NCI-H1417 (cell line): ENCODE data around the gene ZNF98.

ENCODE experiments used
- DNase-seq, 3 experiments: peaks; one replicate each; lab custom pipeline; 2025; lab: John Stamatoyannopoulos, UW

The ZNF98 gene

DNA sequence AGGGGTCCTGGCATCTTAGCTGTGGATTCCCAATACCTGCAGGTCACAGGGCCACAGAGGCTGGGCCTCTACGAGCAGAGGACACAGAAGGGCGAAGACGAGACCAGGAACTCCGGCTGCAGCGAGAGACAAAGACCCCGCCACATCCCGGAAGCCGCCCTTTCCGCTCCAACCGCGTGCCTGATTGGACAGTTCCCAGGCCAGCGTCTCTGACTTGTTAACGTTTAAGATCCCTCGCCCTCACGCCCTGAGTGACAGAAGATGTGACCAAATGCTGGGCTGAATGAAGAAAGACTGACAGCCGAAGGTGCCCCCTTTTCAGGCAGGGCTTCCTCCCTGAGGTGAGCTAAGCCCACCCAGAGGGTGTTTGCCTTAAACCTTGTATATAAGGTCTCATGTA, at the start of gene ZNF98:
ZNF98 (minus strand) TSS at position 136 of the 400 bp plus-strand sequence; CDS start at position 14, 122 bp downstream.
- DNase-seq = no peak

DNA sequence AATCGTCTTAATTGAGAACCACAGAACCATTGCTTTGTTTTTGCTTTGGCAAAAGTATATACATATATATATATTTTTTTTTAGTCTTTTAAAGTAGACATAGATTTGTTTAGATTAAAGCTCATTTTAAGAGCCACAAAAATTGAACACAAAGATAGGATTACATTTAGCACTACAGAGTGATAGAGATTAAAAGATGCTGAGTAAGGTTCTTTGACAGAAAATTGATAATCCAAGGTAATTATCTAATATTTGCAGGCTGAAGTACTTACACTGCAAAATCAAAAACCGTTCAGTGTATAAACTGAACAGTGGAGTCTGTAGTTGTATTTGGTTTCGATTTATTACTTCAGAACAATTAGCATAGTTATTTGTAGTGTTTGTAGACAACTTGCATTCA, 24.5 kb upstream of the ZNF98 start:
- DNase-seq = no peak

DNA sequence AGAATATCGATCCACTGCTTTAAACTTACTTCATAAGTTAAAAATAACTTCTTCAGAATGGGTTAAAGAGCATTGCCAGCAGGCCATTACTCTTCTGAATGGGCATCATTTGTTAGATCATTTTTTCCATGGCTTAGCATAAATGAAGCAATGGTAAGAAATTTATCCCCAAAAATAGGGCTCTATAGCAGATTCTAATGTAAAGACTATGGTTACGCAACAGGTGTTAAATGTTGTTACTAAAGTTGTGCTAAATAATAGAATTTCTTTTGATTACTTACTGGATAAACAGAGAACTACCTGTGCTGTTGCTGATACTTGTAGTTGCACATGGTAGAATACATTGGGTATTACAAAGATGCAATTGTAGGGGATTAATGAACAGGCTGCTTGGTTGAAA, 15.9 kb upstream of the ZNF98 start:
- DNase-seq = no peak

DNA sequence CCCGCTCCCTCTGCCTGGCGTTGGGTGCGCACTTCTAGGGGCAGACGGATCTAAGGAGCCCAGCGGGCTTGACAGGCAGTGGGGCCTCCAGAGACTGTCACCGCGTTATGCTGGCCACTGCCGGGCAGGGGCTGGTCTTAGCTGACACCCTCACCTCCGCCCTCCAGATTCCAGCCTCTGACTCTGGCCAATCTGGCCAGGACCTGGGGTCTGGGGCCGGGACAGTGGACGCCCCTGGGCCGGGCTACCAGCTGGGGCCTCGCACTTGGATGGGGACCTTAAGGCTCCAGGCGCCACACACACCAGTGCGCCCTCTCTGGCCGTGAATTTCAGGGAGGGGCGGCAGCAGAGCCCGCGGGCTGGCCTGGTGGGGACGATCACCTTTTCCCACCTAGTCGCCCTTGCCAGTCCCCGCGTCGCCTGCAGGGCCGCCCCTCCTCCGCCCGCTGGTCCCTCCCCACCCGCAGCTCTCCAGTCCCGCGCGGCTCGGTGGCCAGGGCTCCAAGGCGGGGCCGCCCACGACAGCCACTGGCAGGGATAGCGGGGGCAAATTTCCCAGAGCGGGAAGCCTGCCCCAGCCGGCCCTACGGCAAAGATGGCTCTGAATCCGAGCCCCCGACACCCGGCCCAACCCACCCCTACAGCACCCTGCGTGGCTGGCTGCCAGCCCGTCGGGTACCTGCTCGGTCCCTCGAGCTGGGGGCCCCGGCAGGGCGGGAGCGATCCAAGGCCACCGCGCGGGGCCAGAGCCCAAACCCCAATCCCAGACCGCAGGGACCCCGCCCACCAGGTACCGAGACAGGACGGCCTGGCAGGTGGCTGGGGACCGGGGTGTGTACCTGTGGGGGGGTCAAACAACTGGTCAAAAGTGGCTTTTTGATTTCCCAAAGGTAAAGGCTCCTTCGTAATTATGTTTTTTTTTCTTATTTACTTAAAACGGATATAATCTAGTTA, 6.1 kb upstream of the ZNF98 start:
- no peak for DNase-seq

DNA sequence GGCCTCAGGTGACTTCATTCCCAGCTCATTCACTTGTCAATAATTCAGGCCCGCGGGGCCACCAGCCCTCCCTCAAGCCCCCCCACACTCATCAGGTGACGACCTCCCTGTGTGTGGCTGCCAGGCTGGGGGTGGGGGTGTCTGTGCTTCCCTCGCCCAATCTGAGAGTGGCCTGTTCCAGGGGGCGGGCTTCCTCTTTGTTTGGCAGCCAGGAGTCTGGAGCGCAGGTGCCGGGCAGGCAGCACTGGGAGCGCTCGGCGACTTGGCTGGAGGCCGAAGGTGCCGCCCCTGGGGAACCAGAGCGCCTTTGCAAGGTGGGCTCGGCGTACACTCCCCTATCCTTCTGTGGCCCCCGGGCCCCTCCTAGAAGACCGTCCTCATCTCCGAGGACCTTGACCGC, 5.4 kb upstream of the ZNF98 start:
- no peak for DNase-seq

DNA sequence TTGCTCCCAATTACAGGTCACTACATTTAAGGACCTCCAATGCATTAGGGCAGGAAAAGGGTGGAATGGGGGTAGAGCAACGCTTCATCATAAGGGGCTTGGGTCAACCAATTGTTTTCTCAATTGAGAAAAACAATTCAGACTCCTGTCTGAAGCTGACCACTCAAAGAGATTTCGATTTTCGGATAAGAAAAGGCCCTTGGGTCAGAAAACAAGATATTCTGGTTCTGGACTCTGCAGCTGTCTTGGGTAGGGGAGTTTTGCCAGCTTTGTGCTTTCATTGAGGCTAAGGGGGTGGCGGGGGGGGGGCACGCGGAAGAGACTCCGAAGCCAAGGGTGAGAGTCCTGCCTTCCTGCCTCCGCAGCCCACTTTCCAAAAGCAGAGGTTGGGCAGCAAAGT, 4.8 kb upstream of the ZNF98 start:
- DNase-seq = no peak

DNA sequence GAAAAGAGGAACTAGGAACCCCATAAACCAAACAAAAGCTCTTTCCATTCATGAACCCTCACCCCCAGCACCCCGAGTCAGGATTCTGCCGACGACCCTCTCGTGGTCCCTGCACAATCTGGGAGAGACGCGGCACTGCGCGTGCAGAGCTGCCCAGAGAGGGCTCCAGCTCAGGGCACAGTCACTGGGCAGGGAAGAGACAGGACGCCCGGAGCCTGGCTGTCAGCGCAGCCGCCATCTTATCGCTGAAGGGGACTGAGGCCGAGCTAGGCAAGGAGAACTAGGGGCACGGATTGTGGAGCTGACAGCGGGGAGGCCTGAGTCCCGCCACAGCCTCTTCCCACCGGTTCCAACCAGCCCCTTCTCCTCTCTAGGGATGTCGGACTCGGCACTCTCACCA, 349 bp downstream of the ZNF98 start:
- no peak for DNase-seq

DNA sequence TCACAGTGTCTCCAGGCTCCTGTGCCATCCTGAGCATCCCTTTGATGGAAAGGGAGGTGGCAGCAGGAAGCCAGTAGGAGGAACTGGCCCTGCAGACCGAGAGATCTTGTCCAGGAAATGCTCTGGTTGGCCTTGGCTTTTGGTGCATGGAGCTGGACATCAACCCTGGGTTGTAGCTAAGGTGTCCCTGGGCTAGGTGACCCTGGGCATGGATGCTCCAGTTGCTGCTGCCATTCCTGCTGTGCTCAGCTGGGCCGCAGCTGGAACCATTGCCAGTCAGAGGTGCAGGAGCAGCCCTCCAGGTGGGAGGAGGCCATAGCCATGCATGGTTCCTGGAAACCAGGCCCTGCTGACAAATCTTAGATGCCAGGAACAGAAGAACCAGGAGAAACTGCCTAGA, 67.5 kb downstream of the ZNF98 start:
- DNase-seq = no peak
